Measurements from ENCODE around the gene AGBL4.
A peak's percentile ranks its signal among the peaks of the same experiment; 100 is the strongest.

Gene AGBL4

DNA sequence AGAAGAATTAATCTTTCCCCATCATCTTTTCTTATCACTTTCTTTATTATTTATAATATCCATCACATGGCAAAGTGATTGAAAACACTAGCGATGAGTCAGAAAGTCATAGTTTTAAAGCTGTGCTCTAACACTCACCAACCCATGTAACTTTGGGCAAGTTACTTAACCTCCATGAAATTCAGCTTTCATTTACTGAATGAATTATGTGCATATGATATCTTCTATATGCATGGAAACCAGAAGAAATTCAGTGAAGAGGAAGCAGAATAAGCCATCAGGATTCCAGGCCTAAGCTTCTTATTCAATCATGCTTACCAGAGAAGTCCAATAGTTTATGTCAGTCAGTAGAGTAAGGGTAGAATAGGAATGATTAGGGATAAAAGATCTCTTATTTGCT is 300.1 kb downstream of the AGBL4 start:
- H3K4me3 ChIP-seq (ENCODE audit: low read depth, low read length), result no peak overlapping the region
- TF ChIP-seq, protein P1, sequence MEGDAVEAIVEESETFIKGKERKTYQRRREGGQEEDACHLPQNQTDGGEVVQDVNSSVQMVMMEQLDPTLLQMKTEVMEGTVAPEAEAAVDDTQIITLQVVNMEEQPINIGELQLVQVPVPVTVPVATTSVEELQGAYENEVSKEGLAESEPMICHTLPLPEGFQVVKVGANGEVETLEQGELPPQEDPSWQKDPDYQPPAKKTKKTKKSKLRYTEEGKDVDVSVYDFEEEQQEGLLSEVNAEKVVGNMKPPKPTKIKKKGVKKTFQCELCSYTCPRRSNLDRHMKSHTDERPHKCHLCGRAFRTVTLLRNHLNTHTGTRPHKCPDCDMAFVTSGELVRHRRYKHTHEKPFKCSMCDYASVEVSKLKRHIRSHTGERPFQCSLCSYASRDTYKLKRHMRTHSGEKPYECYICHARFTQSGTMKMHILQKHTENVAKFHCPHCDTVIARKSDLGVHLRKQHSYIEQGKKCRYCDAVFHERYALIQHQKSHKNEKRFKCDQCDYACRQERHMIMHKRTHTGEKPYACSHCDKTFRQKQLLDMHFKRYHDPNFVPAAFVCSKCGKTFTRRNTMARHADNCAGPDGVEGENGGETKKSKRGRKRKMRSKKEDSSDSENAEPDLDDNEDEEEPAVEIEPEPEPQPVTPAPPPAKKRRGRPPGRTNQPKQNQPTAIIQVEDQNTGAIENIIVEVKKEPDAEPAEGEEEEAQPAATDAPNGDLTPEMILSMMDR (conservative IDR thresholded peaks at IDR 0.05; ENCODE audit: low read depth, low read length), result no peak
- no peak for DNase-seq (ENCODE audit: low read depth)

DNA sequence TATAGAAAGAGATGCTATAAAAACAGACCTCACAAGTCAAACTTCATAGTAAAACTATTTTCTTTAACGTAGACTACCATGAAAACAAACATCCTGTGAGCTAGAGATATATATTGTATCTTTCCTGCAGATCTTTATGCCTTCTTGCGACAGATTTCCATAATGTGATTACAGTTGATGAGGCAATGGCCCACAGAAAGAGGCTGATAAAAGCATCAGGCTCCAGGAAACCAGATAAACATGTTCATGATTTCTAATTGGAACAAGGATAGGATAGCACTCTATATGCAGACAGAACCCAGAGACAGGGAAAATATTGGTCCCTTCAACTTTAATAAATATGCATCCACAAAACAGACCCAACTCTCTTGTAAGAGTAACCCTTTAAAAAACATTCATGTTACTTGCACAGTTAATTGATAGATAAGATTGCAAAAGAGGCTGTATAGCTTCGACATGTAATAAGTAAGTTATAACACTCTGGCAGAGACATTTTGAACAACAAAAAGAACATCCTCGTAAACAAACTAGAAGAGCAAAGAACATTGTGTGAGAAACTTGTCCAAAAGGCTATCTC is 329.4 kb downstream of the AGBL4 start:
- H3K4me3 ChIP-seq (ENCODE audit: low read depth, low read length), result no peak overlapping the region
- TF ChIP-seq, protein P1 (conservative IDR thresholded peaks at IDR 0.05; ENCODE audit: low read depth, low read length), result no peak
- no peak for DNase-seq (ENCODE audit: low read depth)

DNA sequence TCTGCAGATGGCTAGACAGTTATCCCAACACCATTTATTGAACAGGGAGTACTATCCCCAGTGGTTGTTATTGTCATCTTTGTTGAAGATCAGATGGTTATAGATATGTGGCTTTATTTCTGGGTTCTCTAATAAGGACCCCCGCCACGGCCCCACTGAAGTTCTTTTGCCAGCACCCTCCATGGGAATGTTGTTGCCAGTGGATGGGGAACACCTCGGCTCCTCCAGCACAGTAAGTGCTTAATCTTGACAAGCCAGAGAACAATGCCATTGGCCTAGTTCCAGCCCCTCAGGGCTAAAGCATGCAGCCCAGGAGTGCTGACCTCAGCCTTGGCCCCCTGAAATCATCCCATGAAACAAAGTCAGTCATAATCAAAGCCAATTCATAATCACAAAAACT is 337.6 kb downstream of the AGBL4 start:
- H3K4me3 ChIP-seq (ENCODE audit: low read depth, low read length), result no peak overlapping the region
- no peak for DNase-seq (ENCODE audit: low read depth)
- TF ChIP-seq, protein P1 (conservative IDR thresholded peaks at IDR 0.05; ENCODE audit: low read depth, low read length), result no peak

DNA sequence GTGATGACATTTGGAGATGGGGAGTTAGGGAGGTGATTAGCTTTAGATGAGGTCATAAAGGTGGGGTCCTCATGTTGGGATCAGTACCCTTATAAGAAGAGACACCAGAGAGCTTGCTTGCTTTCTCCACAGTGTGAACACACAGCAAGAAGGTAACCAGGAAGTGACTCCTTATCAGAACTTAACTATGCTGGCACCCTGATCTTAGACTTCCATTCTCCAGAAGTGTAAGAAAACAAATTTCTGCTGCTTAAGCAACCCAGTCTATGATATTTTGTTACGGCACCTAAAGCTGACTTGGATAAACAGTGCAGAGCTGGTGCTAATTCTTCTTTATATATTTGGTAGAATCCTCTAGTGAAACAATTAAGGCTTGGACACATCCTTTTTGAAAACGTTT is 346.0 kb downstream of the AGBL4 start:
- no peak for DNase-seq (ENCODE audit: low read depth)

DNA sequence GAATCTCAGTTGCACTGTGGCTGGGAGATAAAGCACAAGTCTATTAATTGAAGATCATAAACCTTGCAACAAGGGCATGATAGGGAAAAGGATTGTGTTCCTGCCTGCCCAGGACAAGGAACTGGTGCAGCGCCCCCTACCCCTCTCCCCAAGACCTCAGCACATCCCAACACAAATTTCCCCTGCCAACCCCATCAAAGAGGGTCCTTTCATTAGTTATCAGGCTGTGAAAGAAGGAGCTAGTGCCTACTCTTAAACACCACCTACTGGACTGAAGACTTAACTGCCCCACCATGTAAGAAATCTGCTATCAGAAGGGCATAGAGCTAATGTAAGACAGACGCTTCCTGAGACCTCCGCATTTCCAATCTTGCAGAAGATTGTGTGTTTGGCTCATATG is 372.6 kb downstream of the AGBL4 start:
- TF ChIP-seq, protein P1 (conservative IDR thresholded peaks at IDR 0.05; ENCODE audit: low read depth, low read length), result no peak

More for the DNA sequence above, 346.0 kb downstream of the AGBL4 start:
- TF ChIP-seq, protein P1 (conservative IDR thresholded peaks at IDR 0.05; ENCODE audit: low read depth, low read length), result no peak
- no peak overlapping the region for H3K4me3 ChIP-seq (ENCODE audit: low read depth, low read length)

DNA sequence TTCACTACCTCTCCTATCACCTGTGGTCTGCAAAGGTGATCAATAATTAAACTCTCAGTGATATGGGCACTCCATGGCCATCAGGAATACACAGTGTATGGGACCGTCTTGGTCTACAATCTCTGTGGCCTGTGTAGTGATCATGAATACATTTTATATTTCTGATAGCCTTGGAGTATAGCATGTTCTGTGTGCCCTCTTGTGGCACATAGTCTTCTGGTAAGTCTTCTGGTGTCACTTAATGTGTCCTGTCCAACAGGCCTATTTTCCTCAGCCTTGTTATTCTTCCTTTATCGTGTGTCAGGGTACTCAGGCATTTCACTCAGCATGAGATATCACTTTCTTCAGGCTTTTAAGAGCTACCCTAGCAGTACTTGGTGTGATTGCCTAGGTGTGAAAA is 393.6 kb downstream of the AGBL4 start:
- DNase-seq (ENCODE audit: low read depth), result peak; percentile 0
- no peak overlapping the region for H3K4me3 ChIP-seq (ENCODE audit: low read depth, low read length)
- TF ChIP-seq, protein P1 (conservative IDR thresholded peaks at IDR 0.05; ENCODE audit: low read depth, low read length), result no peak

More for the DNA sequence above, 372.6 kb downstream of the AGBL4 start:
- no peak overlapping the region for H3K4me3 ChIP-seq (ENCODE audit: low read depth, low read length)
- no peak for DNase-seq (ENCODE audit: low read depth)

DNA sequence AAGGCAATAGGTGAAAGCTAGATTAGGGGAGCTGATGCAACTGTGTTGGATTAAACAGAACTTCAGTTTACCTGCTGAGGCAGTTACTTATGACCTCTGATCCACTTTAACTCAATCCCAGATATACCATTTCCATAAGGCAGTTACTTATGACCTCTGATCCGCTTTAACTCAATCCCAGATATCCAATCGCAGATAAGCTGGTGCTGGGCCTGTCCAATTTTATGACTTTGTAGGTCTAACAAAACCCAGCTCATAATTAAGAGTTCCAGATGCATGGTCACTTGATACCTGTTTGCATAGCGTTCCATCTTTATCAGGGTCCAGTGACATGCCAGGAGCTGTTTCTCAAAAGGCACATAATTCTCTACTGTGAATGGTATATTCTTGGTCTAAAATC is 396.0 kb downstream of the AGBL4 start:
- no peak overlapping the region for H3K4me3 ChIP-seq (ENCODE audit: low read depth, low read length)
- DNase-seq (ENCODE audit: low read depth), result no peak
- TF ChIP-seq, protein P1 (conservative IDR thresholded peaks at IDR 0.05; ENCODE audit: low read depth, low read length), result no peak

Measured in choroid plexus epithelial cell (primary cell).